ENCODE results near the gene RESF1.

- TF ChIP-seq POLR2AphosphoS5 (IDR thresholded peaks at IDR 0.05; ENCODE audit: insufficient read depth, low read depth, low read length) (no peak), CTCF (IDR thresholded peaks at IDR 0.05; ENCODE audit: extremely low read depth in 1 of 2, insufficient read depth in 1 of 2, low read depth in 1 of 2, low read length in 2 of 2) (no peak), GATA2 (IDR thresholded peaks at IDR 0.05; ENCODE audit: insufficient read depth, insufficient read length, low read depth, low read length) (no peak), POLR2A (IDR thresholded peaks at IDR 0.05; ENCODE audit: low read depth, low read length) (no peak), EZH2 (IDR thresholded peaks at IDR 0.05; ENCODE audit: borderline replicate concordance, low read depth, low read length, severe bottlenecking) (no peak), MYC (IDR thresholded peaks at IDR 0.05; ENCODE audit: low read depth, low read length) (no peak), MAX (IDR thresholded peaks at IDR 0.05; ENCODE audit: insufficient read depth, insufficient read length) (no peak), FOS (IDR thresholded peaks at IDR 0.05; ENCODE audit: borderline replicate concordance, insufficient read depth, low read length) (no peak)
Observed at GRCh38 chr12:31951939-31952338, 7.3 kb upstream of the RESF1 start.
